GM12864 (cell line): ENCODE results near the gene DDX10.

Experiments
- DNase-seq: peaks from one replicate; pipeline ENCODE4 v3.0.0-alpha.2; 2011; ENCODE audit warnings: low read depth
- H3K4me3 ChIP-seq: 2 replicates; pipeline ENCODE4 v1.5.1; 2011; ENCODE audit warnings: mild to moderate bottlenecking, low read depth, low read length, control low read depth
- TF ChIP-seq, protein P1 (sequence below): IDR thresholded peaks from 2 replicates; pipeline ENCODE4 v1.5.1; 2011; ENCODE audit warnings: low read depth, mild to moderate bottlenecking, moderate library complexity, low read length, control low read depth, inconsistent platforms; ENCODE audit errors: missing control alignments

DDX10 gene

DNA sequence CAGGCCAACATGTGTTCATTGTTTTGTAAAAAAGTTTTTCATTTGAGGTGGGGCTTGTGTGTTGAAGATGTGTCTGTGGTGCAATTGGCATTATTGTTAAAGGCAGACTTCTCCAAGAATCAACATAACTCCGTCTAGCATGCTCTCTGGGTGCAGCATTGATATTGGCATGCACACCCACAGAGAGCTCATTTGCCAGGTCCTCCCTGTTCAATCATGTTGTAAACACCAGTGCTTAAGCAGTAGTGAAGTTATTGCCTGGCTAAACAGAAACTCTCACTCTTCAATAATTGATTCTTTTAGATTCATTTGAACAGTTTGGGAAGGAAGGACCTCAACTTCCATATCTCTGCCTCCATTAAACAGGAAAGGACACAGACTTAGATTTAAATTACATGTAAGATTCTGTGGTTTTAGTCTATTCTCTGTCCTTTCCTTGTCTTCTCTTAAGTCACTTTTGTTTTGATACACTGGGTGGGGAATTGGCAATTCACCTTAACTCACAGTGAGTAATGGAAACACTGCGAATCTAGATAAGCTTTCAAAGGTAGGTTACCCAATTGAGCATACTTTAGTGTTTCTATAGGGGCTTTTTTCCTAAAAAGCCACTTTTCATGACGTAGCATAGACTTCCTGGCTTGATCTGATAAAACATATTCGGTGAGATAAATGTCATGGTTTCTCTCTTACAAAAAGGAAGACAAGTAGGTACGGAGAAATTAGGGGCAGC, 40.5 kb upstream of the DDX10 start:
- DNase-seq: no peak
- TF ChIP-seq, protein P1, sequence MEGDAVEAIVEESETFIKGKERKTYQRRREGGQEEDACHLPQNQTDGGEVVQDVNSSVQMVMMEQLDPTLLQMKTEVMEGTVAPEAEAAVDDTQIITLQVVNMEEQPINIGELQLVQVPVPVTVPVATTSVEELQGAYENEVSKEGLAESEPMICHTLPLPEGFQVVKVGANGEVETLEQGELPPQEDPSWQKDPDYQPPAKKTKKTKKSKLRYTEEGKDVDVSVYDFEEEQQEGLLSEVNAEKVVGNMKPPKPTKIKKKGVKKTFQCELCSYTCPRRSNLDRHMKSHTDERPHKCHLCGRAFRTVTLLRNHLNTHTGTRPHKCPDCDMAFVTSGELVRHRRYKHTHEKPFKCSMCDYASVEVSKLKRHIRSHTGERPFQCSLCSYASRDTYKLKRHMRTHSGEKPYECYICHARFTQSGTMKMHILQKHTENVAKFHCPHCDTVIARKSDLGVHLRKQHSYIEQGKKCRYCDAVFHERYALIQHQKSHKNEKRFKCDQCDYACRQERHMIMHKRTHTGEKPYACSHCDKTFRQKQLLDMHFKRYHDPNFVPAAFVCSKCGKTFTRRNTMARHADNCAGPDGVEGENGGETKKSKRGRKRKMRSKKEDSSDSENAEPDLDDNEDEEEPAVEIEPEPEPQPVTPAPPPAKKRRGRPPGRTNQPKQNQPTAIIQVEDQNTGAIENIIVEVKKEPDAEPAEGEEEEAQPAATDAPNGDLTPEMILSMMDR: no peak
- no peak overlapping the region for H3K4me3 ChIP-seq

DNA sequence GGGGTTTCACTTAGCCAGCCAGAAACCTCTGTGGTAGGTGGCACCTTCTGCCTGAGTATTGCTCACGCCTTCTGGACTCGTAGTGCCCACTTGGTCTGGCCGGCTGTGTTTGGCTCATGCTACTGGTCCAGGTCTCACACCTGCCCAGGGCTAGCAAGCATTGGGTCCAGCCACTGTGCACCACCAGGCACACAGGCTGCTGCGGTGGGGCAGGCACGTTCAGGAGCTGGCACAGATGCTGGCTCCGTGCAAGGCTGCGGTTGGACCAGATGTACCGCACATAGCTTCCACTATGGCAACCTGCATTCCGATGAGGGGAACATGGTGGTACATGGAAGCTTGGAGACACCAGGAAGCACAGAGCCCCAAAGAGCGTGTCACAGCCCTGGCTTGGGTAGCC, 36.5 kb upstream of the DDX10 start:
- TF ChIP-seq, protein P1: no peak

DNA sequence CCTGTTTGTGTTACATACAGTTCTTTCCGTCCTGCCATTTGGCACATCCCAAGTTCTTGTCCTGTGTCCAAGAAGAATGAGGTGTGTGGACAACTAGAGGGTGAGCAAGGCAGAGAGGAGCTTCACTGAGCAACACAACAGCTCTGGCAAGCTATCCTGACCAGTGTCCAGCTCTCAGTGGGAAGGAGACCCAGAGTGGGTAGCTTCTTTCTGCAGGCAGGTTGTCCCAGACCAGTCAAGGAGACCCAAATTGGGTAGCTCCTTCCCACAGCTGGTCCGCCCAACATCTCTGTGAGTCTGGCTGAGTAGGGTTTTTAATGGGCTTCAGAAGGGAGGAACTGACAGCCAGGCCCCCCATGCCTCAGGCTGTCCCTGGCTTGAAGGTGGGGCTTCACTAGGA, 36.1 kb upstream of the DDX10 start:
- no peak overlapping the region for H3K4me3 ChIP-seq
- TF ChIP-seq, protein P1: no peak
- DNase-seq: no peak

More for the DNA sequence above, 36.5 kb upstream of the DDX10 start:
- H3K4me3 ChIP-seq: no peak overlapping the region
- DNase-seq: no peak

DNA sequence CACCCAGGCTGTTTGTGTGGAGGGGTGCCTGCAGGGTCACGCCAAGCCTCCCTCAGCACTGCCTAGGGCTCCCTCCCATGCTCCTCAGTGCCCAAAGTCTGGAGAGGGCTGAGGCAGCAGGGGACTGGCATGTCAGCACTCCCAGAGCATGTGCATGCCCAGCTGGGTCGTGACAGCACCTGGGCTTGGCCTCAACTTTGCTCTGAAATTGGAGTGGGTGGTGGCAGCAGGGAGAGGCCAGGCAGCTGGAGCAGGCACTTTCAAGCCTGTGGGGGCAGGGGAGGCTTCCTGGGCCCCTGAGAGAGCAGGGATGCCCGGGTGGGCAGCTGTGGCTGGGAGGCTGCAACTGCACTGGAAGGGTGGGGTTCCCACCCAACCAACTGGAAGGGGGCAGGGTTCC, 35.6 kb upstream of the DDX10 start:
- TF ChIP-seq, protein P1: no peak
- H3K4me3 ChIP-seq: no peak overlapping the region

DNA sequence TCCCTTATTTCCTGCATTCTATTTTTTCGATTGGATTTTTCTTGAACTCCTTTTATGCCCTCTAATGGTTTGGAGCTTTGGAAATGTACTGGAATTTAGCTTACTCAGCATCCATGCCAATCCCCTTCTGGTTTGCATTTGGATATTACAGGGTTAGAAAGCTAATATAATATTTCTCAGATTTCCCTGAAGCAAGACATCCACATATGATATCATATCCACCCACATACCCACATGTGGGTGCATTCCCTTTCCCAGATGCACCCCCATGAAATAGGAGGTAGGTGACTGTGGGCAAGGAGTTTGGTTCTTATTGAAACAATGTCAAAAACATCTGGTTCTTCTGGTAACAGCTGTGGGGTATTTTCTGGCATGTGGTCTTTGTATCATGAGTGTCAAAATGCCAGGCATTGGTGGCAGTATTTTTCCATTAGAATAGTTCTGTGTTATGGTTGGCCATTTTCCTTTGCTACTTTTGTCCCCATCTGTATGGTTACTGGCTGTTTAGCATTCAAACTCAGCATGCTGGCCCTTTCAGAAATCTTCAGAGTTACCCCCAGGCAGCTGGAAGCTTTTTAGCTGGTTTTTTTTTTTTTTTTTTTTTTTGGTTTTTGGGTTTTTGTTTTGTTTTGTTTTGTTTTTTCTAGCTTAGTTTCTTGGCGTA, 32.7 kb upstream of the DDX10 start:
- H3K4me3 ChIP-seq: no peak overlapping the region
- no peak for DNase-seq
- TF ChIP-seq, protein P1: no peak

More for the DNA sequence above, 35.6 kb upstream of the DDX10 start:
- DNase-seq: no peak

DNA sequence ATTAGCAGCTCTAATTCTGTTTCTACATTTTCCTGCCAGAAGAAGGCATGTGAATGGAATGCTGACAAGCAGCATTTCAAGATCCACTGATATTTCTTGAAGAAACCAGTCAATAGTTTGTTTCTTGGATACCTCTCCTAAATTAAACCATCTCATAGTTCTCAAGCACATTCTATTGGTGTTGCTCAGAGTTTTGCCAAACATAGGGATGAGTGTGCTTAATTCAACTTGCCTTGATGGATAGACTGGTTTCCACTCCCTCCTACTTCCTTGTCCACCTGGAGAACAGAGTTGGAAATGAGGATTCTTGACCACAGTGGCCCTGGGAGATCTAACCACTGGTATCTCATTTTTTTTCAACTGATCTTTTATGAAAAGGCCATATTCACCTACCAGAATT, 29.8 kb upstream of the DDX10 start:
- H3K4me3 ChIP-seq: no peak overlapping the region
- TF ChIP-seq, protein P1: no peak
- no peak for DNase-seq
